Measurements from ENCODE around the gene ADIPOQ.
"Not testable (repeated sequence)": the region's sequence is repeated elsewhere in the genome, so short reads cannot be mapped to it uniquely, and the experiment has no call there.

The ADIPOQ gene

GRCh38 chr3:186842426-186843038 lies at the start of gene ADIPOQ:
Gene ADIPOQ (plus strand): TSS chr3:186842710. CDS start chr3:186853059, 10,349 bp downstream.
- no peak for DNase-seq (ENCODE audit: low read depth in 2 of 2, low spot score in 1 of 2)

GRCh38 chr3:186798239-186798874 lies 44.2 kb upstream of the ADIPOQ start:
- no peak for DNase-seq (ENCODE audit: low read depth in 2 of 2, low spot score in 1 of 2)

- DNase-seq (ENCODE audit: low read depth in 2 of 2, low spot score in 1 of 2): no peak
These were observed 42.2 kb upstream of the ADIPOQ start for GRCh38 chr3:186800285-186800684.

- DNase-seq (ENCODE audit: low read depth in 2 of 2, low spot score in 1 of 2): no peak
These were observed 39.8 kb upstream of the ADIPOQ start for GRCh38 chr3:186802701-186803100.

- not testable (repeated sequence) for DNase-seq (ENCODE audit: low read depth in 2 of 2, low spot score in 1 of 2)
These were observed 39.1 kb upstream of the ADIPOQ start for GRCh38 chr3:186803447-186803846.

- peak; percentile 70 to 74 for DNase-seq (ENCODE audit: low read depth in 2 of 2, low spot score in 1 of 2)
These were observed 36.1 kb upstream of the ADIPOQ start, which contains the start of gene RFC4 for GRCh38 chr3:186806089-186807055. Gene RFC4 (minus strand): TSS chr3:186806482. CDS start chr3:186804713, 1,769 bp downstream.

GRCh38 chr3:186807231-186807630 lies 35.3 kb upstream of the ADIPOQ start:
- DNase-seq (ENCODE audit: low read depth in 2 of 2, low spot score in 1 of 2): no peak

- DNase-seq (ENCODE audit: low read depth in 2 of 2, low spot score in 1 of 2): no peak
These were observed 32.0 kb upstream of the ADIPOQ start for GRCh38 chr3:186810336-186810996.

- not testable (repeated sequence) for DNase-seq (ENCODE audit: low read depth in 2 of 2, low spot score in 1 of 2)
These were observed 31.2 kb upstream of the ADIPOQ start for GRCh38 chr3:186811313-186811712.

GRCh38 chr3:186814100-186814499 lies 28.4 kb upstream of the ADIPOQ start:
- DNase-seq (ENCODE audit: low read depth in 2 of 2, low spot score in 1 of 2): no peak

GRCh38 chr3:186815435-186815834 lies 27.1 kb upstream of the ADIPOQ start:
- no peak for DNase-seq (ENCODE audit: low read depth in 2 of 2, low spot score in 1 of 2)

GRCh38 chr3:186818516-186818915 lies 24.0 kb upstream of the ADIPOQ start:
- no peak for DNase-seq (ENCODE audit: low read depth in 2 of 2, low spot score in 1 of 2)

GRCh38 chr3:186818956-186819355 lies 23.6 kb upstream of the ADIPOQ start:
- no peak for DNase-seq (ENCODE audit: low read depth in 2 of 2, low spot score in 1 of 2)

- no peak for DNase-seq (ENCODE audit: low read depth in 2 of 2, low spot score in 1 of 2)
These were observed 20.8 kb upstream of the ADIPOQ start for GRCh38 chr3:186821429-186822387.

- not testable (repeated sequence) for DNase-seq (ENCODE audit: low read depth in 2 of 2, low spot score in 1 of 2)
These were observed 20.1 kb upstream of the ADIPOQ start for GRCh38 chr3:186822388-186822759.

GRCh38 chr3:186823386-186823785 lies 19.1 kb upstream of the ADIPOQ start:
- DNase-seq (ENCODE audit: low read depth in 2 of 2, low spot score in 1 of 2): no peak

- DNase-seq (ENCODE audit: low read depth in 2 of 2, low spot score in 1 of 2): no peak
These were observed 17.9 kb upstream of the ADIPOQ start for GRCh38 chr3:186824430-186825139.

GRCh38 chr3:186825294-186825821 lies 17.2 kb upstream of the ADIPOQ start:
- peak in 1 of 2 donors; percentile 8 for DNase-seq (ENCODE audit: low read depth in 2 of 2, low spot score in 1 of 2)

- no peak for DNase-seq (ENCODE audit: low read depth in 2 of 2, low spot score in 1 of 2)
These were observed 16.6 kb upstream of the ADIPOQ start for GRCh38 chr3:186825872-186826409.
